ENCODE data around the gene SH3D19.
"Not testable (repeated sequence)": the region's sequence is repeated elsewhere in the genome, so short reads cannot be mapped to it uniquely, and the experiment has no call there.

Gene SH3D19

DNA sequence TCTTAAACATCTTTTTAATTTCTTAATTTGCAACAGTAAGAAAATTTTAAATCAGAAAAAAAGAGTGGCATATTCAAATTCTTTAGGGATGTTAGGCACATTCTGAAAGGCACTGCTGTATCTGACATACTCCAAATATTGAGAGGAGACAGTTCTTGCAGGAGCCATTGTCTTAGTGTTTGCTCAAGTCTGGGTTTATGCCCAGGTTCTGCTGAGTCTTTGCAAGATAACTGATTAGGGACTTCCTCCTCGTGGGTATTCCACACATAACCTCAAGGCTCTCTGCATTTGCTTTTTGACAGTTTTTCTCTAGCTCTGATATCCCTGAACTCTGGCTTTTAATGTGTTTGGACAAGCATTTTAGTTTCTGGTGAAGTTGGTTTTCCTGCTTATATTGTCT is 173.4 kb downstream of the SH3D19 start:
- DNase-seq (ENCODE audit: low read depth in 2 of 2) = no peak

DNA sequence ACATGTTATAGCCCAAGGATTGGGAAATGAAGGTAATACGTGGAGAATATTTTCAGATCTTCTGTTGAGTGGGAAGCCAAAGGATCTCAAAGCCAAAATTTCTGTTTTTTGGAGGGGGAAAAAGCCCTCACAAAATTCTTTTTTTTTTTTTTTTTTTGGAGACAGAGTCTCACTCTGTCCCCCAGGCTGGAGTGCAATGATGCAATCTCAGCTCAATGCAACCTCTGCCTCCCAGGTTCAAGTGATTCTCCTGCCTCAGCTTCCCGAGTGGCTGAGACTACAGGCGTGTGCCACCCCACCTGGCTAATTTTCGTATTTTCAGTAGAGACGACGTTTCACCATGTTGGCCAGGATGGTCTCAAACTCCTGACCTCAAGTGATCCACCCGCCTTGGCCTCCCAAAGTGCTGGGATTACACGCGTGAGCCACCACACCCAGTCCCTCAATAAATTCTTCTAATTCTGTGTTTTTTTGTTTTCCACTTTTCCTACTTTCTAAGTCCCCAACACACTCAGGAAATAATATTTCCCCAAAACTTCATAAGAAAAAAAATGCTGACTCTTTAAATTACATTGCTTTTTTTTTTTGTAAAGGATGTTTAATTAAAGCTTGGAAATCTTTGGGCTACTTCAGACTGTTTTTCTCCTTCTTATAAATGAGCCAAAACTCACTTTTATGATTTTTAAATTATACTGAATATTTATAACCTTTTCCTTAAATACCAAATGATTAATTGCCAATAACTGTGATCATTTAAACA is 174.4 kb downstream of the SH3D19 start:
- DNase-seq (ENCODE audit: low read depth in 2 of 2) = no peak

DNA sequence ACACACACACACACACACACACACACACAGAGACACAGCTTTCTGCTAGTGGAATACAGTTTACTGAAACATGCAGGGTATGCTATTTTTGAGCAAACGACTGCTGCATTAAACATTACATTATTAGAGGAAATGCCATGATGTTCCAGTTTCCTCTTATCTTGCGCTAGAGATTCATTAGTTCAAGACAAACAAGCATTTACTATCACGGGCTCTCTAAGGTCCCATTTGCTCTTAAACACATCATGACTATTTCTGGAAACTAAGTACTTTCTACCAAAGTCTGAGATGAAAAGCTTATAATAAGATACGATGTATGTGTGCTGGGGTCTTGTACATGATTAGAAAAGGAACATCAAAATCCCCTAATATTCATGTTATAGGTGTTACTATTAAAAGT is 177.1 kb downstream of the SH3D19 start:
- no peak for DNase-seq (ENCODE audit: low read depth in 2 of 2)

DNA sequence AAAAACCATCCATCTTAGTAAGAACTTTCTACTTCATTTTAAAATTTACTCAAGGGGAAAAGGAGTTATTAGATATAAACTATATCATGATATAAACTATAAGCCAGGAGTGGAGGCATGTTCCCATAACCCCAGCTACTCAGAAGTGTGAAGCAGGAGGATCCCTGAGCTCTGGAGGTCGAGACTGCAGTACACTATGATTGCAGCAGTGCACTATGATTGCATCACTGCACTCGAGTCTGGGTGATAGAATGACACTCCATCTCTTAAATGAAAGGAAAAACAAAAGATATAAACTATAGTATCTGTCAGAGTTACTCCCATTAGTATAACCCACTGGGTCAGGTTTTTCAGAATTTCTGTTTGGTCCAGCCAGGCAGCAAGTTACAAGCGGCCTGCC is 178.4 kb downstream of the SH3D19 start:
- DNase-seq (ENCODE audit: low read depth in 2 of 2) = no peak

DNA sequence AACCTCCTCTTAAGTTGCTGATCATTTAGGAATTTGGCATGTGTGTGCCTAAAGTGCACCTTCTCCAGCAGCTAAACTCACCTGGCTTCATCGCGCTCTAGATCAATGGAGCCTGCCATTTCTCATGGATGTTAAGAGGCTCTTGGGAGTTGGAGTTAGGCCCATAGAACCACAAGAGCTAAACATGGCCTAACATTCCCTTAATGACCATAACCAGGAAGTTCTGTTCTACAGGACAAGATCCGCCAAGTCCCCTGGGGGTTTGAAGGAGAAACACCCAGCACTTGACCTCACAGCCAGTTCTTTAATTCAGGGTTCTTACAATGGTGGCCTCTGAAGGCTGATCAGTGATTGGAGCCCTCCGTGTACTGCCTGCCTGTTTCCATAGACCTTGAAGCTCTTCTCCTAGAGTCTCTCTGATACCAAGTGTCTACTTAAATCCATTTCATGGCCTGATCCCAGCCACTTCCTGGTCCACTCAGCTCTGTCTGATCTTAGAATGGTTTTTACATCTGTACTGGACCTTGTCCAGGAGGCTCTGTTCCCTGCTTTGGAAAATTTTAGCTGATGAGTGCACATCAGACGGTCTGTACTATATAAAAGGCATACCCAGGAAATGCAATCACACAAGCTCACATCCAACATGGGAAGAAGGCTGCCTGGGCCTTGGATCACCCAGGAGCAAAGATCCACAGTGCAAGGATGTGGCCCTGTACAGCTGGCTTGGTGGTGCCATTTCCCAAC is 180.9 kb downstream of the SH3D19 start:
- DNase-seq (ENCODE audit: low read depth in 2 of 2) = no peak

DNA sequence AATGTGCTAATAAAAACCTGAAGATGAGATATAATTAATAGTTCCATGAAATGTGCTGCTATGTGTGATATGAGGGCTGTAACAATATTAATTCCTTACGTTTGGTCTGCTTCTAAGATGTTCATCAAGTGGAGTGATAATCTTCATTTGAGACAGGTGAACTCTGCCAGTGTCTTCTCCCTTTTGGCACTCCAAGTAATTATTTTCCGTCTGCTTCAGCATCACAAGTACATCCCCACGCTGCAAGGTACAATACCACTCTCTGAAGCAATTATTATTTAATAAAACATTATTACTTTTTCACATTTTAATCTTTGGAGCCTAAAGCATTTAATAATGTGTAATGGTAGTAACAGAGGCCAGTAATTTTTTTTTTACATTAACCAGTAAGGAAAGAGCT is 181.6 kb downstream of the SH3D19 start:
- no peak for DNase-seq (ENCODE audit: low read depth in 2 of 2)

DNA sequence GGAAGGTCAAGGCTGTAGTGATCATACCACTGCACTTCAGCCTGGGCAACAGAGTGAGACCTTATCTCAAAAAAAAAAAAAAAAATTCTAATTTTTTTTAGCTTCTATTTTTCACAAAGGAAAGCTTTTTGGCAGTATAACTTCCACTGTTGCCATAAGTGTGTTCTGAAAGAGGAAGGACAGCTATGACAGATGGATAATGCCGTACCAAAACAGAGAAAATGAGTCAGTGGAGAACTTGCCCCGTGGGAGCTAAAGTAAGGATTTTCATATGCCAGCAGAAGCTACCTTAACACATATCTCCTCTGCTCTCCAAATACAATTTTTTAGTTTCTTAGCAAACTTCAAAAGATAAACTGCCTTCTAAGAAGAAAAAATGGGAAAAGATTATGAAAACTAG is 182.2 kb downstream of the SH3D19 start:
- DNase-seq (ENCODE audit: low read depth in 2 of 2) = no peak

DNA sequence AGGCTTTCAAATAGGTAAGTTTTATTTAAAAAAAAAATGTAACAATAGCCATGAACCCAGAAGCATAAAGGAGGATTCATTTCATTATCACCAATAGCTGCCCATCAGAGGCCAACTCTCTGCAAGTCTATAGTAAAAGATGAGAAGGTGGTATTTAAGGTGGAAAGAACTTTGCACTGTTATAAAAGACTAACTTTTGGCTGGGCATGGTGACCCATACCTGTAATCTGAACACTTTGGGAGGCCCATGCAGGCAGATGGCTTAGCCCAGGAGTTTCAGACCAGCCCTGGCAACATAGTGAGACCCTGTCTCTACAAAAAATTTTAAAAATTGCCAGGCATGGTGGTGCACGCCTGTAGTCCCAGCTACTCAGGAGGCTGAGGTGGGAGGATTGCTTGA is 182.6 kb downstream of the SH3D19 start:
- no peak for DNase-seq (ENCODE audit: low read depth in 2 of 2)

DNA sequence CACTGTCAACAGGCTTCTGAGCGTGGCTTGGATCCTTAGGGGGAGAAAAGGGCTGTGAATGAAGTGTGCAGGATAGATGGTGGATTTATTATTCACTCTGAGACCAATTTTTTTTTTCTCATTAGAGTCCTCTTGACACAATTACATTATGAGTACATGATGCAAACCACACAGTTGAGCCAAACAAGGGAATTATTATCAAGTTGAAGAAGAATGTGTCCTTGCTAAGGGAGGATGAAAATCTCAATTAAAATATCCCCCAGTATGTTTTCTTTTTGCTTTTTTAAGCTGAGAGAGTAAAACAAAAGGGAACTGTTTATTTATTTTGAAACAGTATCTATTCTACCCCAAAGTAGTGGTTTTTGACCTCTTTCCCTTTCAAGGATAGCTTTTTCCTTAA is 185.6 kb downstream of the SH3D19 start:
- DNase-seq (ENCODE audit: low read depth in 2 of 2) = no peak

DNA sequence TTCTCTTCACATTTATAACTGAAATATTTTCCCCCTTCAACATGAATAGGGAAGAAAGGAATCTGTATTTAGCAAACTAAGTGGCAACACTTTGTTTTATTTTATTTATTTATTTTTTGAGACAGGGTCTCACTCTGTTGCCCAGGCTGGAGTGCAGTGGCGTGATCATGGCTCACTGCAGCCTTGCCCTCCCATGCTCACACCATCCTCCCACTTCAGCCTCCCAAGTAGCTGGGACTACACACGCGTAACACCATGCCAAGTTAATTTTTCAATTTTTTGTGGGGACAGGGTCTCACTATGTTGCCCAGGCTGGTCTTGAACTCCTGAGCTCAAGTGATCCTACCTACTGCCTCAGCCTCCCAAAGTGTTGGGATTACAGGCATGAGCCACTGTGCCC is 189.4 kb downstream of the SH3D19 start:
- DNase-seq (ENCODE audit: low read depth in 2 of 2) = not testable (repeated sequence)

DNA sequence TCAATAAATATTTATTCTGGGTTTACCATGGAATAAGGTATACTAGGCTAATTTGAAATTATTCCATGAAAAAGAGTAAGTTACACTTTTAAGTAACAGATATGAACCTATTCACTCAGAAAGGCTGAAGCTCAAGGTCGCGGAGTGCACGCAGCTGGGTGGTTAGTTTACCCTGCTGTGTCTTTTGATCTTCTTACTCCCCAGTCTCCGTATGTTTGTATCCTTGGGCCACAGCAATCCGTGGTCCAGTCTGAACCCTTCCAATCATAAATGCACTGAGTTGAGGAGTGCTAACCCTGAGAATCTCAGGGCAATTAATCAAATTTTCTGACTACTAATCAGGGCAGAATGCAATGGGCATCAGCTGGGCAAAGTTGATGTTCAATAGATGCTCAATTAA is 192.1 kb downstream of the SH3D19 start:
- DNase-seq (ENCODE audit: low read depth in 2 of 2) = no peak

DNA sequence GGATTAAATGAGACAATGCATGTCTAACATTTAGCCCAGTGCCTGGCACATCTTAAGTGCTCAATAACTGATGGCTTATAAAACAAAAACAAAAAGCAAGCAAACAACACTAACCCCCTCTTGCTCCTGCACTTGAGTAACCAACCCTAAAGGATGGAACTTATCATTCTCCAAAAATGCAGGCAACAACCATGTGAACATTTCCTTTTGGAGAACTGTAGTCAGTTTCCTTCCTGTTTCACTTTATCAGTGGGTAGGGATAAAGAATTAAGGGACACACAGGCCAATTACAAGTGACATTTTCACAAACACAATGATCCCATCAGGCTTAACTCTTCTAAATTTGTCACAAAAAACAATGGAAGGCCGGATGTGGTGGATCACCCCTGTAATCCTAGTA is 195.6 kb downstream of the SH3D19 start:
- DNase-seq (ENCODE audit: low read depth in 2 of 2) = no peak

DNA sequence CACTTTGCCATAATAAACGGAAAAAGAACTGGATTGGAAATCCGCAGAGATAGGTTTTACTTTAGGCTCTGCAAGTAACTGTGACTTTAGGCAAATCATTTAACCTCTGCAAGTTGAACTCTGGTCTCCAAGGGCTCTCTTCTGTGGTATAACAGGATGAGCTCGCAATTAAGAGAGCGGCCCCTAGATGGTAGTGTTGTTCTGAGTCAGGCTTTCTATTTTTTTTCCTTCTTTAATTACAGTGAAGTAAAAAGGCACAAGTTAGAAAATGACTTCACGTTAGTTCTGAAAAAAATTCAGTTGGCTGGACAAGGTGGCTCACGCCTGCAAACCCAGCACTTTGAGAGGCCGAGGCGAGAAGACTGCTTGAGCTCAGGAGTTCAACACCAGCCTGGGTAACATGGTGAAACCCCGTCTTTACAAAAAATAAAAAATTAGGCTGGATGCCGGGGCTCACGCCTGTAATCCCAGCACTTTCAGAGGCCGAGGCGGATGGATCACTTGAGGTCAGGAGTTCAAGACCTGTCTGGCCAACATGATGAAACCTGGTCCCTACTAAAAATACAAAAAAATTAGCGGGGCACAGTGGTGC is 207.9 kb downstream of the SH3D19 start:
- DNase-seq (ENCODE audit: low read depth in 2 of 2) = peak; percentile 30 to 34

DNA sequence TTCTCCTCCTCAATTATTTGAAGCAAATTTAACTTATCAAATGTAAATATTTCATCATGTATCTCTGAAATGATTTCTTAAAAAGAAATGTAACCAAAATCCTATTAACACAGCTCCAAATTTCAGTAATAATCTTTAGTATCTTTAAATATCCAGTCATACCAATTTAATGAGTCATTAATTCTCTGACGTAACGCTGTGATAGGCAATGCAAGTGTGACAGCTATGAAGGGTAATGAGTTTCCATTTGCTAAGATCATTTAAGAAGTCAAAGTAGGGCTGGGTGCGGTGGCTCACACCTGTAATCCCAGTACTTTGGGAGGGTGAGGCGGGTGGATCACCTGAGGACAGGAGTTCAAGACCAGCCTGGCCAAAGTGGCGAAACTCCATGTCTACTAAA is 210.4 kb downstream of the SH3D19 start:
- DNase-seq (ENCODE audit: low read depth in 2 of 2) = no peak

DNA sequence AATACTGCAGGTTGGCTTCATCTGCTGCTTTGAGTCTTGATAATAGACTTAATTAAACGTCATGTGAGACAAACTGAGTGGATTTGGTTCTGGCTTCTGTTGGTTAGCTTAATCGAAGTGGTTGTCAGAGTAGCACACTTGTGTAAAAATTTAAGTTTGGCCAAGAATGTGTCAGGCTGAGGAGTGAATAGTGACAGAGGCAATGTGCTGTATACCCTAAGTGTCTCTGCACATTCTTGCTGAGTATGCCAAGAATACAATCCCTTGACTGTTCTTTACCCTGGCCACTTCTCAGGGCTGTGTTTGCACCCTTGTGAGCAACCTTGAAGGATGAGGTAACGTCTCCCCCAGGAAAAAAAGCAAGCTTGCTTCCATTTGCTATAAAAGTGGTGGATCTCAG is 211.1 kb downstream of the SH3D19 start:
- no peak for DNase-seq (ENCODE audit: low read depth in 2 of 2)

DNA sequence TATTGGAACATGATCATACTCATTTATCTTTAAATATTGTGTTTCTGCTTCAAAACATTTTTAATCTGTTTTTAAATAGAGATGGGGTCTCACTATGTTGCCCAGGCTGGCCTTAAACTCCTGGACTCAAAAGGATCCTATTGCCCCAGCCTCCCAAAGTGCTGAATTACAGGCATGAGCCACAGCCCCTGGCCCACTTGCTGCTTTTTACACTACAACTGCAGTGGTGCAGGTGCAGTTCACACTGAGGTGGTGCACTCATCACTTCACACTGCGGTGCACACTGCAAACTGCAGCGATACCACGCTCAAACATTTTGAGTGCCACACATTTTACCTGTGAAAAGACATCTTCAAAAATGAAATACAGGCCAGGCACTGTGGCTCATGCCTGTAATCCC is 215.2 kb downstream of the SH3D19 start:
- DNase-seq (ENCODE audit: low read depth in 2 of 2) = no peak

DNA sequence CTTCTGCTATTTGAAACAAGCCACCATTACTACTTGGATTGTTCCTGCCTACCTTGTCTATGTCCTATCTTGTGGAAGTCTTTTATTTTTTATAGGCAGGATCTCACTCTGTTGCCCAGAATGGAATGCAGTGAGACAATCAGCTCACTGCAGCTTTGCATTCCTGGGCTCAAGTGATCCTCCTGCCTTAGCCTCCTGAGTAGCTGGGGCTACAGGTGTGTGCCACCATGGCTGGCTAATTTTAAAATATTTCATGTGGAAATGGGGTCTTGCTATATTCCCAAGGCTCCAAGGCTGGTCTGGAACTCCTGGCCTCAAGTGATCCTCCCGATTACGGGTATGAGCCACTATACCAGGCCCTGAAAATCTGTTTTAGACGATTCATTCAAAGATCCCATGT is 218.3 kb downstream of the SH3D19 start:
- DNase-seq (ENCODE audit: low read depth in 2 of 2) = no peak

DNA sequence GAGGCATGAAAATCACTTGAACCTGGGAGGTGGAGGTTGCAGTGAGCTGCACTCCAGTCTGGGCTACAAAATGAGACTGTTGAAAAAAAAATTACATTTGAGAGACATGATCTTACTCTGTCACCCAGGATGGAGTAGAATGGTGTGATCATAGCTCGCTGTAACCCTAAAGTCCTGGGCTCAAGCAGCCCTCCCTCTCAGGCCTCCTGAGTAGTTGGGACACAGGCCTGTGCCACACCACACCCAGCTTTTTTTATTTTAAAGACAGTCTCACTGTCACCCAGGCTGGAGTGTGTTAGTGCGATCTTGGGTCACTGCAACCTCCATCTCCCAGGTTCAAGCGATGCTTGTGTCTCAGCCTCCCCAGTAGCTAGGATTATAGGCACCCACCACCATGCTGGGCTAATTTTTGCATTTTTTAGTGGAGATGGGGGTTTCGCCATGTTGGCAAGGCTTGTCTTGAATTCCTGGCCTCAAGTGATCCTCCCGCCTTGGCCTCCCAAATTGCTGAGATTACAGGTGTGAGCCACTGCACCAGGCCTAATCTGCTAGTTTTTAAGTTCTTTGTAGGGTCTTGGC is 219.9 kb downstream of the SH3D19 start:
- DNase-seq (ENCODE audit: low read depth in 2 of 2) = no peak

DNA sequence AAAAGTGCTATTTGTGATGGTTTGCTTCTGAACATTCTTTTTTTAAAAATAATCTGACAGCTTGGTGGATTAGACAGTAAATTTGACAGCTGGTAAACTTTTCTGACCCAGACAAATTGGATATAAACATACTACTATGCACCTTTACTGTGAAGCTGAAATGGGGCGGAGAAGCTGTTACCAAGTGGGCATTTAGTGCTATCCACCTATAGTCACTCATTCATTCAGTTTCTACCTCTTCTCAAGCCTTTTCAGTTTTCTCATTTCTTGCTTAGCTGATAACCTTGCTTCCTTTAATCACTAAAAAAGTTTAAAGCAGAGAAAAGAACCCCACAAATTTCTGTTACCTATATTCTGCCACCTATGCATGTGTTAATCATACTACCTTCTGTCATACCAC is 220.8 kb downstream of the SH3D19 start:
- no peak for DNase-seq (ENCODE audit: low read depth in 2 of 2)

DNA sequence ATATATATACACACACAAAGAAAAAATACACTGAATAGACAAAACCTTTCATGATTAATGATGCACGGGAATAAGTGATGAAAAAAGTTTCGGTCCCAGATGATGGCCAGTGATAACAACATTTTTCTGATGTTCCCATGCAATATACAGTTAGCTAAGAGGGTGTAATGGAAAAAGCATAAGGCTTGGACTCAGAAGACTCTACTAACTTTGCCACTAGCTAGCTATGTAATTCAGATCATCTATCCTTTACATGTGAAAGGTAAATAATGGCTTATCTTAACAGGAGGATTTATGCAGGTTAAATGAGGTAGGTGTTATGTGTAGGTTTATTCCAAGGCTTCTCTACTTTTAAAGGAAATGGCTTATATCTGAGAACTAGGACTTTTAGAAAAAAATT is 221.6 kb downstream of the SH3D19 start:
- no peak for DNase-seq (ENCODE audit: low read depth in 2 of 2)

DNA sequence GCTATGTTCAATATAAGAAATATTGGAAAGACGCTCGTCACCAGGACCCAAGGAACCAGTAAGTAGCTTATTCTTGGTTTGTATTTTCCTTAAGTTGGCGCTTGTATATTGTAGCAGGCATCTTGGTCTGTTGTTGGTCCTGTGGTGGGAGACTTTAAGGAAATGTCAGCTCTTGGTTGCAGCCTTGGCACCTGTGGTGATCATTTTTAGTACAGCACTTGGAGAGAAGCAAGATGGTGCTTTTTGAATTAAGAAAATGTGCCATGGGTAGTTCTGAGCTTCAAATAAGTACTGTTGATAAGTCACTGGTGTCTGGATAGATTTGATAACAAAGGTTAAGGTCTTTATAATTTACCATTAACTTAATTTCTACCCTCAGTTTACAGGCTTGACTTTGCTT is 224.9 kb downstream of the SH3D19 start:
- DNase-seq (ENCODE audit: low read depth in 2 of 2) = no peak

DNA sequence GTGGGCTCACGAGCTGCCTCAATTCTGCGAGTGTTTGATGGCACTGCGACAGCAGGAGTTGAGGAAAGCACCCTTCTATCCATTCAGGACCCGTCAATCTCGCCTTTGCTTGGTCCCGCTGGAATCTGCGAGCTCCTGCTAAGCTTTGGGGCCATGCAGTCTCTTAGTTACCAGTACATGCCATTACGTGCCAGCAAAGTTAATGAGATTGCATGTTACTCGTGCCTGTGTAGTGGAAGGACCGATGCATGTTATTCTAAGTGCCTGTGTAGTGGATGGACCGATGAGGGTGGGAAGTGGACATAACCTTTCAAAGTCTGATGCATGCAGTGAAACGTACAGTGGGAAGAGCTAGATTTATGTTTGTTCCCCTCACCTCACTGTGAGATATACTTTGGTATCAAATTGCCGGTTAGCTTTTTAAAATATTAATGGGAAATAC is 225.4 kb downstream of the SH3D19 start:
- peak in 1 of 2 donors; percentile 16 for DNase-seq (ENCODE audit: low read depth in 2 of 2)
